SW480 (cell line): Measurements from ENCODE around the gene TRIP13.
A peak's percentile ranks its signal among the peaks of the same experiment; 100 is the strongest.
"Not testable (repeated sequence)": the region's sequence is repeated elsewhere in the genome, so short reads cannot be mapped to it uniquely, and the experiment has no call there.

Experiments used
- DNase-seq: peaks from one replicate; pipeline ENCODE4 v3.0.0-alpha.2; 2016; ENCODE audit warnings: low spot score

TRIP13 gene

DNA sequence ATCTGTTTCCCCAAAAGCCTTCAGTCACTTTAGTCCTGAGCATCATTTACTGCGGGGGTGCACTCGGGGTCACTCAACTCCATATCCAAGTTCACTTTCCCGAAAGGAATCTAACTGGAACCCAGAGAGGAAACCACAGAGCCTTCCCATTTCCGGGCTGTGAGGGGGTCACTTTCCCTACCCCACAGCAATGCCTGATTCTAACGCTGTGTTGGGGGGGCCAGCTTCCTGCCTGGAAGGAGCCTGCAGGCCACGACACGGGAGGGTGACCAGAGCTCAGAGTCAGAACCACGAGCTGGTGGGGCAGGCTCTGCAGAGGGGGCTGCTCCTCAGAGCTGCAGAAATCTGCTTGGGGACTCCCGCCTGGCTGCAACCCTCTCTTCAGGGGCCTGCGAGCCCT, 20.4 kb upstream of the TRIP13 start:
- DNase-seq, result no peak

DNA sequence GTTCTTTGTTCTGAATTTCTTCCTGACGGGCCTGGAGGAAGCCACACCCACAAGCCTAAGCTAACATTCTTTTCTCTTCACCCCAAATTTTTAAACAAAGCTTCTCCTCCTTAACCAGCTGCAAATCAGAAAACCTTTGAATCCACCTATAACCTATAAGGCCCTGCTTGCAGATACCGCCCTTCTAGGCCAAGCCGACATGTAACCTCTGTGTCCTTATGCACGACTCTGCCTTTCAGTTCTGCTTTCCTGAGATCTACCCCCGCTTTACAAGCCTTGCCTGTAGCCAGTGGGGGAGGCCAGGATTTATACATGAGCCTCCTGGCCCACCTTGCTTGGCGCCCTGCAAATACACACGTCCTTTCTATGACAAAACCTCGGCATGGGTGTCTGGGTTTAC, 19.4 kb upstream of the TRIP13 start:
- DNase-seq, result no peak

DNA sequence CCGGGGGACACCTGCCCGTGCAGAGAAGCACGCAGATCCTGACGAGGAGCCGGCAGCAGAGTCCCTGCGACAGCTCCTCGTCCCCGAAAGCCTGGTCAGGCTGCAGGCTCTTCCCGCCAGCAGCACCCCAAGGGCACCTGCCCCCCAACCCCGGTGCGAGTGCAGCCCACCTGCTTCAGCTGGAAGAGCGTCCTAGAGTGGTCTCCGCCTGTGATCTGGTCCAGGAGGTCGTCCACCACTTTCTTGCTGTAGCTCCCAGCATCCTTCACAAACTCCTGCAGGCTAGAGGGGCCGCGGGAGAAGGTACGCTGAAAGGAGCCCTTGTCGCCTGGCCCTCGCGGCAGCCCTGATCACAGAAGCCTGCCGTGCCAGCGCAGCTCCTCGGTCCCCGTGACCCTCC, 16.8 kb upstream of the TRIP13 start:
- no peak for DNase-seq

DNA sequence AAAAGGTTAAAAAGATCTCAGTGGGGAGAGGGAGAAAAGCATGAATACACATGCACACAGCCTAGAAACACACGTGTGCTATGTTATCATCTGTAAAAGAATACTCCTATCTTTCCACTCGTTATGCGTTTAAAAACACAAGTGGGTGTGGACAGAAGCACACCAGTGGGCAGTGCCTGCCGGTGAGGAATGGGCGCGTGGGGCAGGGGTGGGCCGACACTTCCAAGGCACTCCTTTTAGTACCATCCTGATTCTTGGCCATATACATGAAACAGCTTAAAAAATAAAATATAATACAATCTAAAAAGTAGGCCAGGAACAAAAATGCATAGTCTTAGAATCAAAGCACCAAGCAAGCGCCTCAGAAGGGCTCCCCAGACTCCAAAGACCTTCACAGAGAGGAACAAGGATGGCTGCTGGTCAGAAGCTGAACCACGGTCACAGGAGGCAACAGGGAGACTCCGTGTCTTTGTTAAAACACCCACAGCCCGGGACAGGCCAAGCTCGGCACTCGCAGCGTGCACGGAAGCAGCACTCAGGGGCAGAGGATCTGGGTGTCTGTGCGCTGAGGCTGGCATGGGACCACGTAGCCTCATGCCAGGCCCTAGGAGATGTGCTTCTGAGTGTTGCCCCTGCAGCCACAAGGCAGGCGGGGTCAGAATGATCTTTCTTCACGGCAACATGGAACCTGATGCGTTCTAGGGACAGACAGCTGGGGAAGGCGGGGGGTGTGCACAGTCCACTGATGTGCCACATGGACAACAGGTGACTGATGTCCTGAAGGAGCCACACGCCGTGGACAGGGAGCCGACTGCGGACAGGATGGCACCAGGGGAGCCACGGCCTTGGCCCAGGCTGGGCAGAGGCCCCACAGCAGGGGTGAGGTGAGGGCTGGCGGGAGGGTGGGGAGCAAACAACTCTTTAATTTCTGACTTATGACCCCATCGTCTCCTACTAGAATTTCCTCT, 16.0 kb upstream of the TRIP13 start:
- no peak for DNase-seq

- DNase-seq, result no peak
Measured at GRCh38 chr5:878125-878524, 14.6 kb upstream of the TRIP13 start.

GRCh38 chr5:878677-879076, 14.0 kb upstream of the TRIP13 start:
- not testable (repeated sequence) for DNase-seq

DNA sequence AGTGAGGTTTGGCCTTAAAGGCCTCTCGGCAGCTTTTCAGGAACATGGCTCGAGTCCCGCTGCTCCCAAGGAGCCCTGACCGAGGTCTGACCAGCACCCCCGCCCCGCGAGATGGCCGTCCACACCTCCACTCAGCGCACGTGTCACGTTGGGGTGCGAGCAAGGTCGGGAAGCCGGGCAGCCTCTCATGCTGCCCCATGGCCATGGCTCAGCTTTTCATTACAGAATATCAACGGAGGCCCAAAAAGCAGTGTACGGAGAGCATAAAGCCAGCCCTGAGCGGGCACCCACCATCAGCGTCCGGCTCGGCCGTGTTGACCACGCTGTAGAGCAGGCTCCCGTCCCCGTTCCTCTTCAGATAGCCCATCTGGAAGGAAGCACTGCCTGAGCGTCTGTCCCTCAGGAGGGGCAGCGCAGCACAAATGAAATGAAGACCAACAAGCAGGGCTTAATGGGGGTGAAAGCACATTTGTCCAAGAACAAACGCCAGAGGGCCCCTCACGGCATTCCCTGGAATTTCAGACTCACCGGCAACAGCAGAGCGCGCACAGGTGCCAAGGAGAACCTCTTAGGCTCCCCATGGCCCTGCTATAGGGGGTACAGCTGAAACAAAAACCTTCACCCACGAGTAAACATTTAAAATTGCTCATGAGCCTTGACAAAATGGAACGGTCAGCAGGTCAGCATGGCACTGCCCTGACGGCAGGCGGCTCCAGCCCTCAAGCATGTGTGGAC, 11.7 kb upstream of the TRIP13 start:
- DNase-seq, result no peak

DNA sequence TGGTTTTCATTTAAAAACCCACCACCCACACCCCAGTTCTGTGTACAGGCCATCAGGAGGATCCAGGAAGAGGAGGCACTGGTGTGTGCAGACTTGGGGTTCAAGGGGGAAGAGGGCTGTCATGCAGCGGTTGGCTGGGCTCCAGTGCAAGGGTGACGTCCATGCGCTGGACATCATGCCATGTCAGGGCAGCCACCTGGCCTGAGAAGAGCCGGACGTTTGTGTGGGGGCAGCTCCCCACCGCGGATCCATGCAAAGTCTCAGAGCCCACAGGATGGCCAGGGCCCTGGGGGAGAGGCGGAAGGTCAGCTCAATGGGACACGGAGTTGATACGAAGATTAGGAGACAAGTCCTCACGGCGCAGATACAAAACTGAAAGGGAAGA, 11.1 kb upstream of the TRIP13 start:
- no peak for DNase-seq

GRCh38 chr5:882253-883183, 10.2 kb upstream of the TRIP13 start:
- DNase-seq, result no peak

- DNase-seq, result no peak
Measured at GRCh38 chr5:883475-884181, 9.1 kb upstream of the TRIP13 start.

- no peak for DNase-seq
Measured at GRCh38 chr5:884345-885126, 8.1 kb upstream of the TRIP13 start.

GRCh38 chr5:885127-885442, 7.6 kb upstream of the TRIP13 start:
- DNase-seq, result no peak

DNA sequence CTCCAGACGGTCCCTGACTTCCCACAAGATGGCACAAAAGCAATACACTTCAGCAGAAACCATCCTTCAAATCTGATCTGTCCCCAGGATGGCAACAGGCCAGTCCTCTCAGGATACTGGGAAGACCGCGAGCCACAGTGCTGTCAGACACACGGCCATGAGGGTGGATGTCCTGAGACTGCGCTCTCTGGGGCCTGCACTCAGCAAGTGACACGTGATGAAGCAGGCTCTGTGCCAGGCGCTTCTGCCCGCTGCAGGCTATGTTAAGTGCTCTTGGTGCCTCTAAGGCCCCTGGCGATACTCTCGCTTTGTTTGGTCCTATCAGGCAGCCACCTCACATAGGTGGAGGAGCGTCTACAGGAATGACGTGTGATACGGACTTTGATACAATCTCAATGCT, 7.2 kb upstream of the TRIP13 start:
- no peak for DNase-seq

- no peak for DNase-seq
Measured at GRCh38 chr5:886036-886435, 6.6 kb upstream of the TRIP13 start.

GRCh38 chr5:886716-887325, 5.9 kb upstream of the TRIP13 start:
- DNase-seq, result no peak

- no peak for DNase-seq
Measured at GRCh38 chr5:887947-888637, 4.6 kb upstream of the TRIP13 start.

GRCh38 chr5:888638-889035, 4.0 kb upstream of the TRIP13 start:
- DNase-seq, result no peak

DNA sequence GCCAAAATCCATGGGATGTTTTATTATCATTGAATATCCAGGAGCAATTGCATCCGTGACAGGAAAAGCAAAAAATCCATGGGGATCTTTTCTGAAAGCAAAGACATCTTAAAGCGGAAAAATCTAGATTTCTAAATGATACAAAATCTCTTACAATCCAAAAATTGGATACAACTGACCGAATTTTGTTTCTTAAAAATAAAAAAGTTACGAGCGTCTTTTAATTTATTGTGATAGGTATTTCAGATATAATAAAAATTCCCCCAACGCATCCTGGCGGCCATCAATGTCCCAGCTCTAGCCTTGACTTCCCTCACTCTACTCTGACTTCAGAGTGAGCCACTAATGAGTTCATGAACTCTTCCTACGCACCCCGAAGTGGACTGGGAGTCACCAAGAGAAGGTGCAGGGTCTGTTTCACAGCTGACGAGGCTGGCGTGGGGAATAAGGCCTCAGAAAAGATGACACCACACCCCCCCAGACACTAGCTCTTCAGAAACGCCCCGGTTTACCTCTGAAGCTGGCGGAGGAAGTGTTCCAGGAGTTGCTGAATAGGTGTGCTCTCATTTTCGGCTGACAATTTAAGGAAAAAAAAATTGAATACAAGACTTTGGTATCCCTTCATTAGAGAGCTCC, 3.5 kb upstream of the TRIP13 start:
- no peak for DNase-seq

DNA sequence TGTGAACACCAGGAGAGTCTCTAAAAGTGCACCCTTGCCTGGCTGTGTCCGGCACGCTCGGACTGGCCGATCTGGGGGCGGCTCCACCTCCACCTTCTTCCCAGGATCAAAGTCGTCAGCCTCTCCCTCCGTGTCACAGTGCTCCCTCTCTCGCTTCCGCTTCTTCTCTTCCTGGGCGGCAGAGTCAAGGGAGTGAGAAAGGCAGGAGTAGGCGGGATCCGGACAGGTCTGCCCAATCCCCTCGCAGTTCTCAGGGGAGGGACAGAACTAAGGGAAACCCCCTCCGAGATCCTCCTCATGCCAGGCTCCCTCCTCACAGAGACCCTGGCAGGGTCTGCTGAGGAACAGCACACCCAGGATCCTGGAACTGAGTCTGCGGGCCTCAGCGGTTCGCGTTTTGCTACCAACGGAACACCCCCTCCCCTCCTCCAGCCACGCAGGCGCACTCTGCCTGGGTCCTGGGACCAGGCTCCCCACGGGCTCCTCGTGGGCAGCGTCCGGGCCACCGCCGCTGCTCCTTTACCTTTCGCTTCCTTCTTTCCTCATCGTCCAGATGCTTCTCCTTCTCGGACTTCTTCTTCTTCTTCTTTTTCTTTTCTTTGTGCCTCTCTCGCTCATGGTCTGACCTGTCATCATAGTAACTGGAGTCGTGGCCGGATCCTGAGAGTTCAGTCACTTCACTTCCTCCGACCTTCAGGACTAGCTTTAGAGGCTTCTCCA, 1.4 kb upstream of the TRIP13 start:
- peak; percentile 86 for DNase-seq
